ENCODE measurements around the gene CCNJ. TPM values are rescaled to one million over a fixed set of nuclear protein-coding genes. Genes with fewer than 3 reads are reported as not detected.

The CCNJ gene
- total and polyA plus RNA-seq, 2 of the 13 experiments (the other 11 are each of a cell fraction or from before 2014, with no cell fraction given): 14.1 to 21.5 TPM

- TF ChIP-seq E2F5 (CRISPR knock-in tag; conservative IDR thresholded peaks at IDR 0.05) (peak; percentile 63), REL (CRISPR knock-in tag; conservative IDR thresholded peaks at IDR 0.05) (no peak; the same call in 1 of the 2 replicates), CTCF (CRISPR knock-in tag; IDR thresholded peaks at IDR 0.05) (0 out of 2 replicates have a peak, but pooled peaks have one; percentile 22), ZBTB21 (CRISPR knock-in tag; IDR thresholded peaks at IDR 0.05) (peak; percentile 77), CBX5 (CRISPR knock-in tag; IDR thresholded peaks at IDR 0.05; ENCODE audit: borderline replicate concordance) (peak; percentile 69; the same call in 1 of the 2 replicates), ZC3H4 (CRISPR knock-in tag; IDR thresholded peaks at IDR 0.05; ENCODE audit: borderline replicate concordance) (peak; percentile 44; the same call in 1 of the 2 replicates), ZNF280B (CRISPR knock-in tag; IDR thresholded peaks at IDR 0.05; ENCODE audit: borderline replicate concordance) (peak; percentile 88; the same call in 1 of the 2 replicates), KLF9 (CRISPR knock-in tag; IDR thresholded peaks at IDR 0.05; ENCODE audit: low read depth) (no peak), CREB3 (CRISPR knock-in tag; IDR thresholded peaks at IDR 0.05) (no peak), ZFAT (CRISPR knock-in tag; conservative IDR thresholded peaks at IDR 0.05) (no peak), ZNF672 (CRISPR knock-in tag; IDR thresholded peaks at IDR 0.05) (0 out of 2 replicates have a peak, but pooled peaks have one; percentile 72), ZNF75D (CRISPR knock-in tag; IDR thresholded peaks at IDR 0.05; ENCODE audit: borderline replicate concordance) (no peak), SATB2 (CRISPR knock-in tag; IDR thresholded peaks at IDR 0.05) (no peak; the same call in 1 of the 2 replicates), ZIK1 (CRISPR knock-in tag; IDR thresholded peaks at IDR 0.05; ENCODE audit: borderline replicate concordance, low read depth) (no peak), ARID4A (CRISPR knock-in tag; IDR thresholded peaks at IDR 0.05; ENCODE audit: borderline replicate concordance) (peak; percentile 94), DMAP1 (CRISPR knock-in tag; IDR thresholded peaks at IDR 0.05) (peak; percentile 94), ZNF615 (CRISPR knock-in tag; IDR thresholded peaks at IDR 0.05; ENCODE audit: borderline replicate concordance) (no peak), ZFY (CRISPR knock-in tag; IDR thresholded peaks at IDR 0.05) (peak; percentile 72)
These were observed 46.5 kb downstream of the CCNJ start (continued) for GRCh38 chr10:96089670-96090462.

Data from HepG2 (cell line).